CD4-positive, alpha-beta memory T cell (primary cell): Measurements from ENCODE around the gene HOXD11. TPM values are rescaled to one million over a fixed set of nuclear protein-coding genes. Genes with fewer than 3 reads are reported as not detected.
A peak's percentile ranks its signal among the peaks of the same experiment; 100 is the strongest.

Experiments
- CTCF ChIA-PET: fragments of 350-600 bp; sonication (Branson Sonifier 250); formaldehyde crosslinking; loops from one replicate; lab custom pipeline; 2021; ENCODE audit warnings: inconsistent platforms; ENCODE audit not compliant: partially characterized antibody; lab: Charles Lee
- POLR2A ChIA-PET: fragments of 350-600 bp; sonication (Branson Sonifier 250); formaldehyde crosslinking; loops from one replicate; lab custom pipeline; 2021; ENCODE audit not compliant: partially characterized antibody; lab: Charles Lee
- DNase-seq, 5 donors: peaks; one replicate each; pipeline versions ENCODE4 v3.0.0 to v3.0.0-alpha.2; 2020 to 2022; ENCODE audit warnings: mixed read lengths in 1 of 5
- H3K27ac ChIP-seq: one replicate; pipeline ENCODE4 v1.7.0; 2013; ENCODE audit warnings: low read depth, low read length
- H3K27me3 ChIP-seq: 2 replicates; pipeline ENCODE4 v1.7.0; 2013; ENCODE audit warnings: mild to moderate bottlenecking, low read length, moderate library complexity; ENCODE audit not compliant: insufficient read depth
- H3K36me3 ChIP-seq: 2 replicates; pipeline ENCODE4 v1.7.0; 2013; ENCODE audit warnings: mild to moderate bottlenecking, low read length, moderate library complexity; ENCODE audit not compliant: insufficient read depth
- H3K4me1 ChIP-seq: 2 replicates; pipeline ENCODE4 v1.7.0; 2013; ENCODE audit warnings: mild to moderate bottlenecking, low read length, moderate library complexity; ENCODE audit not compliant: insufficient read depth
- H3K4me3 ChIP-seq, 2 donors: one replicate each; pipeline ENCODE4 v1.7.0; 2013; ENCODE audit warnings: low read length in 2 of 2, mild to moderate bottlenecking in 1 of 2
- H3K9me3 ChIP-seq, 2 donors: one replicate each; pipeline ENCODE4 v1.7.0; 2013; ENCODE audit warnings: low read length in 2 of 2, control low read depth in 1 of 2; ENCODE audit not compliant: control insufficient read depth in 1 of 2
- H3K27ac Mint-ChIP-seq, 7 donors: one replicate each; pipeline ENCODE4 v1.8.0; 2020 to 2021; ENCODE audit warnings: mixed read lengths in 7 of 7, mild to moderate bottlenecking in 6 of 7, inconsistent platforms in 3 of 7, moderate library complexity in 3 of 7
- H3K27me3 Mint-ChIP-seq, 2 donors: one replicate each; pipeline ENCODE4 v1.8.0; 2020 to 2021; ENCODE audit warnings: mixed read lengths in 2 of 2
- H3K36me3 Mint-ChIP-seq, 2 donors: one replicate each; pipeline ENCODE4 v1.8.0; 2020 to 2021; ENCODE audit warnings: mixed read lengths in 2 of 2, inconsistent platforms in 1 of 2, mild to moderate bottlenecking in 1 of 2
- H3K4me1 Mint-ChIP-seq, 4 donors: one replicate each; pipeline ENCODE4 v1.8.0; 2020 to 2021; ENCODE audit warnings: mixed read lengths in 4 of 4, mild to moderate bottlenecking in 1 of 4
- H3K4me3 Mint-ChIP-seq, 8 donors: one replicate each; pipeline ENCODE4 v1.8.0; 2020 to 2021; ENCODE audit warnings: mixed read lengths in 8 of 8, mild to moderate bottlenecking in 7 of 8, moderate library complexity in 6 of 8, inconsistent platforms in 3 of 8
- H3K9me3 Mint-ChIP-seq, 8 donors: one replicate each; pipeline ENCODE4 v1.8.0; 2020 to 2021; ENCODE audit warnings: mixed read lengths in 8 of 8, mild to moderate bottlenecking in 5 of 8, inconsistent platforms in 3 of 8, moderate library complexity in 1 of 8
- intact Hi-C: fragments of 100-400 bp; cut with micrococcal nuclease; formaldehyde crosslinking; loops from one replicate; pipeline ENCODE4 v1.15.1; 2023
- polyA plus RNA-seq, 2 donors: library from polyadenylated mRNA; unstranded; fragments of 300-500 nt; fragmentation: Illumina TruSeq; gene quantifications; one replicate each; pipeline ENCODE4 v1.2.3, GENCODE V29; 2021
- total RNA-seq, 2 experiments: library from RNA; stranded (reverse); gene quantifications; one replicate each; pipeline ENCODE4 v1.2.3, GENCODE V29; 2021

The HOXD11 gene
- total and polyA plus RNA-seq, 4 experiments from 2014 or later: not detected

GRCh38 chr2:176099159-176099727 is 7.8 kb upstream of the HOXD11 start:
- intact Hi-C loops: no loop called here
- H3K9me3 Mint-ChIP-seq: peaks cover 0 to 21% (median 12%) of the 10 kb centered on the region in 8 donors
- Histone ChIP-seq H3K27ac (no peak overlapping the region), H3K4me3 (no peak overlapping the region), H3K4me1 (peaks cover 20% of the 10 kb centered on the region), H3K36me3 (no peaks in the 10 kb centered on the region), H3K9me3 (no peaks in the 10 kb centered on the region), H3K27me3 (peaks cover 85% of the 10 kb centered on the region)
- peaks cover 12 to 32% (median 19%) of the 10 kb centered on the region in 4 donors for H3K4me1 Mint-ChIP-seq
- H3K36me3 Mint-ChIP-seq: peaks cover 0 to 3% of the 10 kb centered on the region in 2 donors
- H3K4me3 Mint-ChIP-seq: peak overlapping the region in 3 of 8 donors; percentile 20 to 34 (median 21)
- DNase-seq: no peak
- H3K27ac Mint-ChIP-seq: peak overlapping the region in 3 of 7 donors; percentile 29 to 80 (median 38)
- ChIA-PET CTCF (no interaction called here), POLR2A (interaction anchor here (0.7 kb wide), 1 partner anchor 10 kb away, joined by 3 read pairs; no protein-coding TSS in a partner anchor)
- H3K27me3 Mint-ChIP-seq: peaks cover 83 to 84% of the 10 kb centered on the region in 2 donors

GRCh38 chr2:176099728-176100546 is 7.1 kb upstream of the HOXD11 start, which contains the start of gene HOXD12:
Gene HOXD12 (plus strand): TSS chr2:176099795. CDS start chr2:176099802, 7 bp downstream.
- H3K36me3 ChIP-seq: no peaks in the 10 kb centered on the region
- CTCF ChIA-PET: no interaction called here
- Mint-ChIP-seq H3K27me3 (peaks cover 83% of the 10 kb centered on the region in 2 donors), H3K4me1 (peaks cover 12 to 37% (median 22%) of the 10 kb centered on the region in 4 donors), H3K4me3 (peak within 1 kb of the TSS in 4 of 8 donors; percentile 21 to 35 (median 34)), H3K9me3 (peaks cover 0 to 15% (median 8%) of the 10 kb centered on the region in 8 donors), H3K36me3 (peaks cover 0 to 2% of the 10 kb centered on the region in 2 donors), H3K27ac (peak within 1 kb of the TSS in 3 of 7 donors; percentile 35 to 80 (median 64))
- H3K4me3 ChIP-seq: no peak within 1 kb of the TSS
- peaks cover 20% of the 10 kb centered on the region for H3K4me1 ChIP-seq
- H3K27ac ChIP-seq: no peak within 1 kb of the TSS
- intact Hi-C loops: no loop called here
- H3K9me3 ChIP-seq: no peaks in the 10 kb centered on the region
- POLR2A ChIA-PET: interaction anchor here (0.7 kb wide), 1 partner anchor 11 kb away, joined by 3 read pairs; no protein-coding TSS in a partner anchor
- H3K27me3 ChIP-seq: peaks cover 83% of the 10 kb centered on the region
- DNase-seq: no peak

DNA sequence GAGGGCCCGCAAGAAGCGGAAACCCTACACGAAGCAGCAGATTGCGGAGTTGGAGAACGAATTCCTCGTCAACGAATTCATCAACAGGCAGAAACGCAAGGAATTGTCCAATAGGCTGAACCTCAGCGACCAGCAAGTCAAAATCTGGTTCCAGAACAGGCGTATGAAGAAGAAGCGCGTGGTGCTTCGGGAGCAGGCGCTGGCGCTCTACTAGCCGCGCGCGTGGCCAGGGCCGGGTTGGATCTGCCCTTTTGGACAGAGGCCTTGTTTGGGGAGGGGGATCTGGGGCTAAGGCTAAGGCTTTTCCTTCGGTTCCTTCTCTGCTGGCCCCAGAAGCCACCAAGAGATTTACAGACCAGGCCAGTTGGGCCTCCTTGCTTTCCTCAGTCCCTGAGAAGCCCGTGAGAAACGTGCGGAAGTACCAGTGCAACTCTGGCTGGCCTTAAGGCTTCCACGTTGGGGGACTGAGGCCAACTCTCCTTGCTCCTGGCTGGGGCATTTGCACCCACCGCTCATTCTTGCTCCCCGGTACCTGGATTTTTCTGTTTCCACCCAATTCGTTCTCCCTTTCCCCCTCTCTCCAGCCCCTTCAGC is 6.4 kb upstream of the HOXD11 start:
- Histone ChIP-seq H3K36me3 (no peaks in the 10 kb centered on the region), H3K9me3 (no peaks in the 10 kb centered on the region), H3K27ac (no peak overlapping the region), H3K4me3 (no peak overlapping the region), H3K4me1 (peaks cover 20% of the 10 kb centered on the region), H3K27me3 (peaks cover 82% of the 10 kb centered on the region)
- peaks cover 83 to 84% of the 10 kb centered on the region in 2 donors for H3K27me3 Mint-ChIP-seq
- peaks cover 0 to 9% (median 6%) of the 10 kb centered on the region in 8 donors for H3K9me3 Mint-ChIP-seq
- H3K36me3 Mint-ChIP-seq: peaks cover 0 to 2% of the 10 kb centered on the region in 2 donors
- peak overlapping the region in 3 of 7 donors; percentile 35 to 64 (median 57) for H3K27ac Mint-ChIP-seq
- H3K4me3 Mint-ChIP-seq: peak overlapping the region in 1 of 8 donors; percentile 35
- POLR2A ChIA-PET: no interaction called here
- DNase-seq: no peak
- CTCF ChIA-PET: no interaction called here
- peaks cover 12 to 44% (median 25%) of the 10 kb centered on the region in 4 donors for H3K4me1 Mint-ChIP-seq
- intact Hi-C loops: no loop called here

DNA sequence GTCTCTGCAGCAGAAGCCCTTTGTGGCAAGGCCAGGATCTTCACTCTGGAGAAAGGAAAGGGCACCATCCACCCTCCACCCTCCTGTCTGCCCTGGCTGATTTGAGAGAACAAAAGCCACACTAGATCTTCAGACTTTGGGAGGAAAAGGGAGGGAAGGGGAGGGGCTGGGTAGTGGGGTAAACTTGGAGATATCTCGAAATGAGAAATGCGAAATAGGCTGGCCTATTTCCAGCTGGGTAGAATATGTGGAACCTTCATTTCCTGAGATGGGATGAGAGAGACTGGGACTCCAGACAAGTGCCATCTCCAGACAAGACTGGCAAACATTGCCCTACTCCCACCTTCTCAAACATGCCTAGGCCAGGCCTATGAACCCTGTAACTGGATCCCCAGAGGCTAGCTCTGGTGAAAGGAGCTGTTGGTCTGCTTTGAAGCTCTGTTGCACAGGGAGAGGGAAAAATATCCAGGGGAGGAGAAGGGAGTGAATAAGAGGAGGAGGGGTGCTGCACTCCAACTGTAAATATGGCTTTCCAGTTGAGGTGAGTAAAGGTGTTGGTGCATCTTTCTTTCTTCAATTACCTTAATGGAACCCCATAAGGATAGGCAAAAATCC is 5.8 kb upstream of the HOXD11 start:
- Histone ChIP-seq H3K9me3 (no peaks in the 10 kb centered on the region), H3K27me3 (peaks cover 82% of the 10 kb centered on the region), H3K4me3 (no peak overlapping the region), H3K4me1 (peaks cover 19% of the 10 kb centered on the region), H3K27ac (no peak overlapping the region), H3K36me3 (no peaks in the 10 kb centered on the region)
- Mint-ChIP-seq H3K27me3 (peaks cover 84 to 85% of the 10 kb centered on the region in 2 donors), H3K27ac (peak overlapping the region in 3 of 7 donors; percentile 17 to 68 (median 64)), H3K4me3 (no peak overlapping the region), H3K9me3 (peaks cover 0 to 13% (median 4%) of the 10 kb centered on the region in 8 donors), H3K4me1 (peaks cover 15 to 50% (median 27%) of the 10 kb centered on the region in 4 donors), H3K36me3 (peaks cover 0 to 2% of the 10 kb centered on the region in 2 donors)
- ChIA-PET POLR2A (no interaction called here), CTCF (interaction anchor here (2.4 kb wide), 1 partner anchor 413 kb away, joined by 6 read pairs; no protein-coding TSS in a partner anchor)
- intact Hi-C loops: no loop called here
- no peak for DNase-seq

- ChIA-PET POLR2A (no interaction called here), CTCF (interaction anchor here (1.6 to 2.4 kb wide), 2 partner anchors 25 to 414 kb away, joined by 3 to 6 read pairs; no protein-coding TSS in a partner anchor)
- Mint-ChIP-seq H3K27me3 (peaks cover 81 to 82% of the 10 kb centered on the region in 2 donors), H3K27ac (peak overlapping the region in 2 of 7 donors; percentile 17 to 64), H3K36me3 (peaks cover 0 to 2% of the 10 kb centered on the region in 2 donors), H3K4me1 (peaks cover 13 to 47% (median 25%) of the 10 kb centered on the region in 4 donors), H3K4me3 (peak overlapping the region in 1 of 8 donors; percentile 5), H3K9me3 (peaks cover 0 to 15% (median 4%) of the 10 kb centered on the region in 8 donors)
- no peak overlapping the region for H3K4me3 ChIP-seq
- no peaks in the 10 kb centered on the region for H3K36me3 ChIP-seq
- DNase-seq: no peak
- H3K27me3 ChIP-seq: peaks cover 79% of the 10 kb centered on the region
- no peaks in the 10 kb centered on the region for H3K9me3 ChIP-seq
- intact Hi-C loops: no loop called here
- no peak overlapping the region for H3K27ac ChIP-seq
- peaks cover 18% of the 10 kb centered on the region for H3K4me1 ChIP-seq
These were observed 5.2 kb upstream of the HOXD11 start for GRCh38 chr2:176101842-176102241.

DNA sequence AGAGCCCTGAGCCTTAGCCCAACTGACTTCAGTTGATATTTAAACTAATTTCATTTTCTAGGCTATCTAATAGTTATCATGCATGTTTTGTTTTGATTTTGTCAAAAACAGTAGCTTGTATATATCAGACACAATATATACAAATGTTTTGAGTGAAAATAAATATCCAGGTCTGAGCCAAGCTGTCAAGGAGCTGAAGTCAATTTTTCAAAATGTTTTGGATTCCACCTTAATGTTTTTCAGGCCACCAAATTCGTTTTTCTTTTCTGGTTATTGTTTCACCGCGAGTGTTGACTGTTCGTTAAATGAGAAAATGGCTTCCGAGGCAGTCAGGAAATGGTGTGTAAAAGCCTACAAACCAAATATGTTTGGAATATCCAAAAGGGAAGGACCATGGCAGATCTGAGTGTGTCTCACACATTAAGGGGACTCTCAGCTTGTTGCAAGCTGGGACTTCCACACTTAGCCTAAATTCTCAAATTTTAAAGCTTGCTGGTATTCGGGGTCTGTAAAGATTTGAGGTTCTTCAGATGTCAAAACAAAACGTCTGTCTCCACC is 4.7 kb upstream of the HOXD11 start:
- Mint-ChIP-seq H3K4me1 (peaks cover 11 to 45% (median 24%) of the 10 kb centered on the region in 4 donors), H3K27ac (peak overlapping the region in 1 of 7 donors; percentile 75), H3K36me3 (peaks cover 0 to 2% of the 10 kb centered on the region in 2 donors), H3K4me3 (no peak overlapping the region), H3K9me3 (peaks cover 0 to 15% (median 4%) of the 10 kb centered on the region in 8 donors), H3K27me3 (peaks cover 80 to 82% of the 10 kb centered on the region in 2 donors)
- intact Hi-C loops: no loop called here
- Histone ChIP-seq H3K4me3 (no peak overlapping the region), H3K27ac (no peak overlapping the region), H3K36me3 (no peaks in the 10 kb centered on the region), H3K9me3 (no peaks in the 10 kb centered on the region), H3K4me1 (peaks cover 12% of the 10 kb centered on the region), H3K27me3 (peaks cover 79% of the 10 kb centered on the region)
- CTCF ChIA-PET: interaction anchor here (1.6 to 2.4 kb wide), 2 partner anchors 25 to 415 kb away, joined by 3 to 6 read pairs; no protein-coding TSS in a partner anchor
- no peak for DNase-seq
- POLR2A ChIA-PET: no interaction called here
